A172 (cell line): Measurements from ENCODE around the gene ELAVL1. TPM values are rescaled to one million over a fixed set of nuclear protein-coding genes. Genes with fewer than 3 reads are reported as not detected.

Experiments
- DNase-seq: peaks from one replicate; pipeline ENCODE4 v3.0.0-alpha.2; 2015; ENCODE audit warnings: low spot score
- total RNA-seq: library from RNA; depleted of rRNA; stranded (reverse); fragments of >200 nt; shearing (Covaris generic); gene quantifications from 2 replicates; pipeline ENCODE4 v1.2.3, GENCODE V29; 2014

The ELAVL1 gene
- total RNA-seq, 1 experiment from 2014 or later, result 69.3 TPM

DNA sequence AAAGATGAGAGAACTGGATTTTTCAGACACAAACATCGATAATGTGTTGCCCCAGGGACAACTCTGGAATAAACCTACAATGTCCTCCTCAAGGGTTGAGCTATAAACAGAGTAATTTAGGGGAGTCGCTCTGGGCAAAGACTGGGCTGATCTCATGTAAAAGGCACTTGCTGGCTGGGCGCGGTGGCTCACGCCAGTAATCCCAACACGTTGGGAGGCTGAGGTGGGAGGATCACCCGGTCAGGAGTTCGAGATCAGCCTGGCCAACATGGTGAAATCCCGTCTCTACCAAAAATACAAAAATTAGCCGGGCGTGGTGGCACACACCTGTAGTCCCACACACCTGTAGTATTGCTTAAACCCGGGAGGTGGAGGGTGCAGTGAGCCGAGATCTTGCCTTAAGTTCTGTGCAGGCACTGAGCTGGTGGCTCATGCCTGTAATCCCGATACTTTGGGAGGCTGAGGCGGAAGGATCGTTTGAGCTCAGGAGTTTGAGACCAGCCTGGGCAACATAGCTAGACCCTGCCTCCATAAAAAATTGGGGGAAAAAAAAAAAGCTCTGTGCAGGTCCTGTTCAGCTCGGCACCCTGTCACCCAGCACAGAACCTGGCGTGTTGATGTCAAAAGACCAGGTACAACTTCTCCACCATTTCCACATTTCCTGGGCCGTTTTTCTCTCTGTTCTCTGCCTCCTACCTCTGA is 63.4 kb downstream of the ELAVL1 start:
- DNase-seq, result no peak

DNA sequence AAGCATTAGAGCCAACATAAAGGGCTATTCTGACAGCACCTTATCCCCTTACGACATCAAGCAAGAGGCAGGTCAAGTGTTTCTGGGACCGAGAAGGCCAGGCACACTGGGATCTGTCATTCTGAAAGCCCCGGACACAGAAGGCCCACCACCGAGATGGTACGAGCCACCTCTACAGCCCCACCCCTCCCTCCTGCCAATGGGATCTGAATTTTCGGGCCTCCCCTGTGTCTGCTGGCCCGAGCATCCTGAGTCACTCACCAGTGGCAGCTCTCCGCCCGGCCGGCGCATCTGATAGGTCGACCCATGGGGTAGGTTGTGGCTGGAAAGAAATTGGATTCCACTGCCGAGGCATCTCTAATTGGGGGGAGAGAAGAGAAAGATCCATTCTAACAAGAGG is 64.6 kb downstream of the ELAVL1 start:
- no peak for DNase-seq

DNA sequence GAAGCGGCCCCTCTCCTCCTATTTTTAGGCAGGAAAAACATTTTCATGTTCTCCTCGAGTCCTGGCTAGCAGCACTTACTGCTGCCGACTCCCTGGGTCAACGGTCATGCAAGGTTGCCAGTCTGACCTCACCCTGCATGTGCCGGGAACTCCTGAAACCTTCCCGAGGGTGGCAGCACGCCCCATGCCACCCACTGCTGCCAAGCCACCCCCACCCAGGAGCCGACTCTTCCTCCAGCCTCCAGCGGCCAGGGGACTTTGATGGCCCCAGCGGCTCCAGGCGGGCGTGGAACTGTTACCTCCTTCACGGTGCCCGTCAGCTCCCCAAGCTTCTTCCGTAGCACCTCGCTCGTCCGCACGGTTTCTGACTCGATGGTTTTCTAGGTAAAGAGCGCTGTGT is 70.7 kb downstream of the ELAVL1 start:
- DNase-seq, result no peak

DNA sequence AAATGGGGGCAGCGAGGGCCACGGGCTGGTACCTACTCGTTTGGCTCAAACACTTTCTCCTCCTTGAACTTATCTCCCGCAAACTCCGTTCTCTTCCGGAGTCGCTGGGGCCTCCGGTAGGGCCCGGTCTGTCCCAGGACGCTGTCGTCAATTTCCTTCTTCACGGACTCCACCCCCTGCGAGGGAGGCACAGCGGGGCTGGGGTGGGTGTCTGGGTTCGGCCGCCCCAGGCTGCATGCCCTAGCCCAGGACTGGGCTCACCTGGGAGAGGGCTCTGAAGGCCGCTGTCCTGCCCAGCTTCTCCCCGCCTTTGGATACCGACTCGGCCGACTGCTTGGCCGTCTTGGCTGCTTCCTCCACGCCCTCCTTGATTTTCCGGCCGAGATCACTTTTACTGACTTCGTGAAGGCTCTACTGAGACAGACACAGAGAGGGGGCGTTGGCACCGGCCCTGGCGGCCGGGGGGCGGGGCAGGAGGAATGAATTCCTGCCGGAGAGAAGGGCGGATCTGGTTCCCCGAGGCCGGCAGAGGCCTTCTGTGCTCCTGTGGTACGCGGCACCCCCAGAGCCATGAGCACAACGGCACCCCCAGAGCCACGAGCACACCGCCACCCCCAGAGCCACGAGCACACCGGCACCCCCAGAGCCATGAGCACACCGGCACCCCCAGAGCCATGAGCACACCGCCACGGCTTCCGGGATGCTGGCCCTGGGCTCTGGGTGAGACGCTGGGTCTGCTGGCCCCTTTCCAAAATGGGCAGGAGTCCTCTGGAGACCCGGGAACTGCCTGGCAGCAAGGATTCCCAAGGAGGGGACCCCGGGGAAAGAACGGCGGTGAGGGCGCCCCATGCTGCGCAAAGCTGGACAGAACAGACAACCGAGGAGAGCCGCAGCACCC is 71.4 kb downstream of the ELAVL1 start:
- no peak for DNase-seq

DNA sequence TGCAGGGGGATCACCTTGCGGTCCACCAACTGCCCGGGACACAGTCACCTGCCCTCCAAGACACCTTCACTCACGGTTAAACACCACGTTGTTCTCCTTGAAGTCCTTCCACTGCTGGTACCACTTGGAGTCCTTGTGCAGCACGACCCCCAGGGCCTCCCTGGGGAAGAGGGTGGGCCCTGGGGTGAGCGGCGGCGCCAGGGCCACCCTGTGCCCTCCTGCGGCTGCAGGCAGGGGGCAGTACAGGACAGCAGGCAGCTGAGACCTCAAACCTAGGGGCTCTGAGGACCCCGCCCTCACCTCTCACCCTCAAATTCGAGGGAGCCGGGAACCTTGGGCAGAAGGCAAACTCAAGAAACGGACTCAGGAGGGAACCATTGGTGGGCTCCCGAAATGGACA is 72.0 kb downstream of the ELAVL1 start:
- no peak for DNase-seq

DNA sequence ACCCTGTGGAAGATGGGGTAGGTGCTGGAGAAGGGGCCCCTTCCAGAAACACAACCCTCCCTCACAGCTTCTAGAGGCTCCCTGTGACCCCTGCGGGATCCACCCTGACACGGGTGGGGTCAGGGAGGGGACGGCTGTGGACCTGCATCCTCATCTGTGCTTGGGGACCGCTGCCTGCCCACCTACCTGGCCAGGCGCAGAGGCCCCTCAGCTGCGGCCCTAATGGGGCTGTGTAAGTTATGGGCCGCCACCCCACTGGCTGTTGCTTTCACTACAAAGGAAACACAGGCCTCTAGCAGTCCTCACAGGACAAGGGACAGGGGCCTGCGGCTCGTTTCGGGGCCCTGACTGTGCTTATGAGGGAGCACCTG is 72.5 kb downstream of the ELAVL1 start:
- DNase-seq, result no peak

DNA sequence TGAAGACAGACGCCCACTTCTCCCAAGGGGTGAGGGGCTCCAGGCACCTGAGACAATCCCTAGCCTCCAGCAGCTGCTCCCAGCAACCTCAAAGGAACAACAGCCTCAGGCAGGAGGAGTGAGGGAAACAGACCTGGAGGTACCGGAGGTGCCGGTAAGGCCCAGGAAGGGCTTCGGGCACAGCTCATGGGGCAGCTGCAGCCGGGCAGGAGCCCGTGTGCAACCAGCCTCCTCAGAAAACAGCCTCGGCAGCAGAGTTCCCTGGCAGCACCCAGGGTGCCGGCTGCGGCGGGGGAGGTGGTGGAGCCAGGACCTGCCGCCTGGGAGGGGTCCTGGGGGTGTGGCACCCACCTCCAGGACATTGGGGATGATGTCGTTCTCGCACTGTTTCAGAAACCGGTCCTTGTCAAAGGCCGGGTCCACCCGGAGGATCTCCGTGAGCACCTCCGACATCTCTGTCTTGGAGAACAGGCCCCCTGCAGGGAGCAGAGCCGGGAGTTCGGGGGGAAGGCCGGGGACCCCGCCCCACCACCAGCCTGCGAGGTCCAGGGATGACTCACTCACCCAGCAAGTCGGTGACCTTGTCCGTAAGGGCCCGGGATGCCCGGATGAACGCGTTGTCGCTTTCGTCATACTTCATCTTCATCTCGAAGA is 73.0 kb downstream of the ELAVL1 start:
- DNase-seq, result no peak

DNA sequence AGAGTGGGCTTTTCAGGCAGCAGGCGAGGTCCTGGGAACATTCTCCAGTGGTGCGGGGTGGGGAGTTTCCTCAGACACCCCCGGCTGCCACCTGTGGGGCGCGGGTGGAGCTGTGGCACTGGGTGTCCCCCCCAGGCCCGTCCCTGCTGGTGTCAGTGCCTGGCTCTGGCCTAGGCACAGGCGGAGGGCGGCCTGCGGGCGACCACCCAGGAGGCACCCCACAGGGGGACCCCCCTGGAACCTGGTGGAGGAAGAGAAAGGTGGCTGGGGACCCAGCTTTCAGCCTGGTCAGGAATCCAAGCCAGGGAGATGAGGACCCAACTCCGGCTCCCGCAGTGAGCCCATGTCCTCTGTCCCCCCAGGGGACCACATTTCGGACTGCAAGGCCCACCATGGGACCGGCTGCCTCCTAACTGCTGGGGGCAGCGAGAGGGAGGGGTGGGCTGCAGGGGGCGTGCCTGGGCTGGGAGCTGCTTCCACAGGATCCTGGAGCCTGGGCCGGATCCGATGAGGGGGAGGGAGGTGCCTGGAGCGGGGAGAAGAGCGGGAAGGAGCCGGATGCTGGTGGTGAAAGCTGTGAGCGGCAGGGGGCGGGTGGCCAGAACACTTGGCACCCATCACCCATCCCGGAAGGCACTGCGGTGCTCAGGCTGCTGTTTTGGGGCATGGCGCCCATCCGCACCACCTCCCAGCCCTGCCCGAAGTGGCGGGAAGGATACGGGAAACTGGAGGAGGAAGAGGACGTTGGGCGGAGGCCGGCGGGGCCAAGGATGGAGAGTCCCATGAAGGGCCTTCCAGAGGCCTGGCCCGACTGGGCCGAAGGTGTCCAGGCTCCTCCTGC is 74.0 kb downstream of the ELAVL1 start:
- DNase-seq, result no peak

DNA sequence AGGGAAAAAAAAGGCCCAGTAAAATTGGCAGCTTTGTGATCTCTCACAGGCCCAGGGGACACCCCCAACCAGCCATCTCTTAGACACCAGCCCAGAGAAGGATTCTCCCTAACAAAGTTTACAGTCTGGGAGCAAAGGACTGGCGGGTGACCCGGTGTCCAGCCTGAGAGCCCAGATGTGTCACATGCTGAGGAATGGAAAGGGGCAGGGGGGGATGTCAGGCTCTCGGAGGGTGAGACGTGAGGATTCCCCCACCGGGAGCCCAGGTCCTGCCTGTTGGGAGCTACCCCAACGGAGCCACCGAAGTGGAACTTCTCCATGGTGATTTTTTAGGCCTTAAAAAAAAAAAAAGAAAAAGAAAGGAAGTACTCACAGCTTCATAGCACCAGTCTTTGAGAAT is 74.7 kb downstream of the ELAVL1 start:
- DNase-seq, result no peak

DNA sequence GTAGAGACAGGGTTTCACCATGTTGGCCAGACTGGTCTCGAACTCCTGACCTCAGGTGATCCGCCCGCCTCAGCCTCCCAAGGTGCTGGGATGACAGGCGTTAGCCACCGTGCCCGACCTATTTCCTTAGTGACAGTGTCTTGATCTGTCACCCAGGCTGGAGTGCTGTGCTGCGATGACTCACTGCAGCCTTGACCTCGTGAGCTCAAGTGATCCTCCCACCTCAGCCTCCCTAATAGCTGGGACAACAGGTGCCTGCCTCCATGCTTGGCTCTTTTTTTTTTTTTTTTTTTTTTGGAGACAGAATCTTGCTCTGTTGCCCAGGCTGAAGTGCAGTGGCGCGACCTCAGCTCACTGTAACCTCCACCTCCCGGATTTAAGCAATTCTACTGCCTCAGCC is 75.4 kb downstream of the ELAVL1 start:
- DNase-seq, result peak; percentile 64

DNA sequence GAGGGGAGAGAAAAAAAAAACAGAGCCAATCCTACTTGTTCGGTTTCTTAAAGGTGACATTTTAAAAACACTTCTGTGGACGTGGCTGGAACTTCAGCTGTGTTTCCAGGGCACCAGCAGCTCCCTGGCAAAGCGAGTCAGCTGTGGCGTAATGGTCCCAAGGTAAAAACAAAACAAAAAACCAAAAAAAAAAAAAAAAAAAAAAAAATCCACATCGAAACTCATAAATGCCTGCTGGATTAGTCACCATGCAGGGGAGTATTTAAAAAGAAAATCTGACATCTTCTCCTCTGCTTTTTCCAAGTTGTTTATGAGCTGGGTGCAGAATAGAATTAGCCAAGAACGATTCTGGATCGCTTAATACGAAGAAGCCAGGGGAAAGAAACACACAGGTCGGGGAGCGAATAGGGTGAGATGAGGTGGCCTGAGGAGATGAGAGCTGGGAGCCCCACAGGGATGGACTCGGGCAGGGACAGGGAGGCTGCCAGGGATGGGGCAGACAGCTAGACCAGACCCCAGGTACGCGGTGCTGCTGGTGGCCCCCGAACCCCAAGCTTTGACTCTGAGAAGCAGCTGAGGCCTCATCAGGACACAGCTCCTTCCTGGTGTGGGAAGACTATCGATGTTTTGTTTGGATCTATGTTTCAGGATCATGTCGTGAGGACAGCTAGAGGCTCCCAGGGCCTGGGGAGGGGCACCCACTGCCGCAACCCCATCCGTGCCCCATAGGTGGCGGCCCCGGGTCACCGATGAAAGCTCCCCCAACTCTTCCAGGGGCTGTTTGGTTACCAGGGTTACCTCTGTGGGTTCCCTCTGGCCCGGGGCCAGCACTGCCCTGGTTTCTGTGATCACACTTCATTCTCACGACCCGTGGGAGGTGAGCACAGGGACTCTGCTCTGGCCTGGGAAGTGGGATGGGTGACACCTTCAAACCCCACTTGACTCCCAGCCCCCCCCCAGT is 76.4 kb downstream of the ELAVL1 start:
- DNase-seq, result peak; percentile 79

DNA sequence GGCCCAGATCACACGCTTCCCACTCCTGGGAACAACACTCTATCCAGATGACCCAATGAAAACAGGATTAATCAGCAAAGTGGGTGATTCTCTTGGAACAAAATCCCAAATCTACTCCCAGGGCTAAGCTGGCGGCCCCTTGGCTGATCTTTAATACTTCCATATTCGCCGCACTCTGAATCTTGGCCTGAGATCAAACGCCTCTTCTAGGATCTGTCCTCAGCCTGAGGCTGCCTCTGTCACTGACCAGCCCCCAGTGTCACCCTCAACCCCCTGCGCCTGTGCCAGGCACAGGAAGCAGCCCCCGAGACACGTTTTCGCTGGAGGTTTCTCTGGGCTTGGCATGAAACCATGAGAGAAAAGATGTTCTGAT is 77.1 kb downstream of the ELAVL1 start:
- no peak for DNase-seq

DNA sequence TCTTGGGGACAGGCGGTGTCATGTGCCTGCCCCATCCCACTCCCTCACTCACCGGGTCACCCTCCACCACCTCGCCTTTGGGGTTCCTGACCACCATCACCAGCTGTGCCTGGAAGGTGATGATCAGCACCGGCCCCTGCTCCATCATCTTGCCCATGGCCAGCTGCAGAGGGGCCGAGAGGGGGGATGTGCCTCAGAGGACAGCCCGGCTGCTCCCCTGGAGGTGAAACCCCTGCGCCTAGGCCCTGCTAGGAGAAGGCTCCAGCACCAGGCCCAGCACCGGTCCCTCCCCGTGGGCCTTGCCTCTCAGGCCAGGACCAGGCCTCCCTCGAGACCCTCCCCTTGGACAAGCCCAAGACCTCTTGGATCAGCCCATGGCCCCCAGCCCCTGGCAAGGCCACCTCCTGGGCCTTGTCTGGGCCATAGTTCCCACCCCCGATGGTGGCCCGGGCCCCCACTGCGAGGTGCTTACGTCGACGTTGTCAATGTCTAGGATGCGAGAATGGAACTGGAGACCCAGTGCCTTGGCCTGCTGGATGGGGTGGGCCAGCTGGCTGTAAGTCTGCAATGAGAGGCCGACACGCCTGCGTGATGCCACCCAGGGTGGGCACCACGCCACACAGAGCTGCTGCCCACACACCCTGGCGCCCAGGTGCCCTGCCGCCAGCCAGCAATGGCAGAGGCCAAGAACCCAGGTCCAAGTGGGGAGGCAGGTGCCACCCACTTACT is 77.7 kb downstream of the ELAVL1 start:
- DNase-seq, result no peak

DNA sequence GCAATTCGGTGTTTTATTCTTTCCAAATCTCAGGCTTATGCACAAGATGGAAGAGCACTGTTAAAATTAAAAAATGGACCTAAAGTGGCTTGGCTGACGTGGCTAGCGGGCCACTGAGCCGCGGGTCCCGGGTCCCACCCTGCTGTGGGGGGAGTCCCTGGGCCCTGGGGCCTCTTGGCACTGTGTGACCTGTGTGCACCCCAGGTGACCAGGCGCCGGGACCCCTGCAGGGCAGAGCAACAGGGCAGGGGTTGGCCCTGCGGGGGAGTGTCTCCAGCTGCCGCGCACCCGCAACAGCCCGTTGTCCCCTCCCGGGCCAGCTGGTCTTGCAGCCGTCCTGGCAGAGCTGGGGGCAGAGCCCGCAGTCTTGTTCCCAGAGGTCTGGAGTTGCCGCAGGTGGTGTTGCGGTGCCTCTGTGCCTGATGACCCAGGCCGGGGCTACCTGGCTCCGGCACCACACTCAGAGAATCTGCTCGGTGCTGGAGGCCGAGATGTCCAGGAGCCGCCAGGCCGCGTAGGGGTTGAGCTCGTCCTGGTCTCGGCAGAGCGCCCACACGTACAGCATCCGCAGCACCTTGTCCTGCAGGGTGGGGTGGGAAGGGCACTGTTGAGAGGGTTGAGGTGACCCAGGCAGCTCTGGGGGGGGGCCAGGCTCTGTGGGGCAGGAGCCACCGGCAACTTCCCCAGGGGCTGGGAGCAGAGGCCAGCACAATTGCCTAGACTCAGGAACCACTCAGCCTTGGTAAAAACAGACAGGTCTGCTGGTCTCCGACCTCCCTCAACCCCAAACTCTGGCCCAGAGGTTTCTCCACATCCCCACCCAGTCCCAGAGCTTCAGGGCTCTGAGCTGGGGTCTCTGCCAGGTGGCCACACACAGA is 78.5 kb downstream of the ELAVL1 start:
- DNase-seq, result no peak

DNA sequence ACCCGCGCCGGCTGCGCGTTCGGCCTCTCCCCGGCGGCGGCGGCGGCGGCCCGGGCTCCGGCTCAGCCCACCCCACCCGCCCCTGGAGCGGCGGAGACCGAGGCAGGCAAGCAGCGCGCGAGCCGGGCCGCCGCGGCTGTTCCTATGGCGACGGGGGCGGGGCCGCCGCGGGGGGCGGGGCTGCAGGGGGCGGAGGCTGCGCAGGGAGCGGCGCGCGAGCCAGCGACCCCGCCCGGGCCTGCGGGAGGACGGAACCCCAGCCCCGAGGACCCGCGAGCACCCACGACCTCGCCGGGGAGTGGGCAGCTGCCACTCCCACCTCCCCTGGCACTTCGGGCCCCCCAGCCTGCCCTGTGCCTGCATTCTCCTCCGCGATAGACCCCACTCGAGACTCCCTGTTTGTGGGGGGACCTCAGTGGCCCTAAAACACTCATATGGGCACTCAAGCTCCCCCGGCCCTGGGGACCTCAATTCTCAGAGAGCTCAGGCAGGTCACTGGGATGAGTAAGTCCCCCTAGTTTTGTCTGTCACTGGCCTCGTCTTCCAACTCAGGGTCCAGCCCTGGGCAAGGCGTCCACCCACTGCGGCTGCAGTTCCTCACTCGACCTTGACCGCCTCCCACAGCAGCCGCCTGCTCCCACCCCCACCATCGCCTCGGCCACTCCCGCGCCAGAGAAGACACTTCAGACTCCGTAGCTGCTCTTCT is 79.3 kb downstream of the ELAVL1 start, which contains the start of gene CTXN1:
Gene CTXN1 (minus strand): TSS at position 115 of the 706 bp plus-strand sequence. CDS start 597 bp downstream, outside the sequence.
- DNase-seq, result no peak

DNA sequence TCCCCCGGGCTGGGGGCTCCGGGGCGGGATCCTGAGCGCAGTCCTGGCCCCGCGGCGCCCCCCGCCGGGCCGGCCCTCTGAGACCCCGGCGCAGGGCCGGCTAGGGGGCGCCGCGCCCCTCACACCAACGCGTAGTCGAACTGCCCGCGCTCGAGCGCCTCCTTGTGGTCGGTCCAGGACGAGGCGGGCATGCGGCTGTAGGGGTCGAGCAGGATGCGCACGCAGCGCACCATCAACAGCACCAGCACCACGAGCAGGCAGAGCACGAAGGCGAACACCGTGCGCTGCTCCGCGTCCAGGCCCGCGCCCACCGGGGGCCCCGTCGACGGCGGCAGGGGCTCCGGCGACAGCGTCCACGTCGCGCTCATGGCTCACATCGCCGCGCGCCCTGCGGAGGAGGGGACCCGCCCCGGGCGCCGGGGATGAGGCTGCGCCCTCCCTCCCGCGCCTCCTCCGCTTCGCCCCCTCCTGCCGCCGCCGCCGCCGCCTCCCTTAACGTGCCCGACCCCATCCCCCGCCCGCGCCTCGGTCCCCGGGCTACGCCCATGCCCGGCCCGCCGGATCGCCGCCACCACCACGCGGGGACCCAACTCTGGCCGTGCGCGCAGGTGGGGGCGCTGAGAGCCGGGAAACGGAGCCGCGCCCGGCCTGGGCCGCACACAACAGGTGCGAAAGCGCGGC is 80.1 kb downstream of the ELAVL1 start:
- DNase-seq, result peak; percentile 76

DNA sequence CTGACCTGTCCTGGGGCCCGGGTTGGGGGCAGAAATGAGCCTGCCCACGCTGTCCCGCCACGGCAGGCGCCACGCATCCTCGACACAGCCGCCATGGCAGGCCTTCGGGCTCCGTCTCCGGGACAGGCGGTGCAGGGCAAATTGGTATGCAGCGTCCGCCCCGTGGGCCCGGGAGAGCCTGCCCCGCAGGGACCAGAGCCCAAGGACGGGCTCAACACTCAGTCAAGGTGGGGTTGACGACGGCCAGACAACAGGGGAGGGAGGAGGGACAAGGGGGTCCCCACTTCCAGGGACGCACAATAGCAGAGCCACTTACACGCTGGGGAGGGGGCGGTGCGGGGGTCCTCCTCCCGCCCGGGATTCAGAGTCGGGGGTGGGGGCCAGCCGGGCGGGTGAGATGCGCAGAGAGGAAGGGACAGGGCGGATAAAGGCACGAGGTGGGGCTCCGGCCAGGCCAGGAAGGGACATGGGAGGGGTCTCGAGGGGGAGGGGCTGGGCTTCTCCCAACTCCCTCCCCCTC is 80.7 kb downstream of the ELAVL1 start:
- no peak for DNase-seq
